ENCODE results near the gene EIF4G3.
"Not testable (repeated sequence)": the region's sequence is repeated elsewhere in the genome, so short reads cannot be mapped to it uniquely, and the experiment has no call there.

Gene EIF4G3

GRCh38 chr1:20789598-20789997 is 387.1 kb downstream of the EIF4G3 start:
- not testable (repeated sequence) for DNase-seq

- no peak for DNase-seq
These were observed 388.6 kb downstream of the EIF4G3 start for GRCh38 chr1:20787840-20788795.

GRCh38 chr1:20787029-20787839 is 389.5 kb downstream of the EIF4G3 start, which contains the start of gene HP1BP3:
TSS of gene HP1BP3 (minus strand) at chr1:20787307. CDS start at chr1:20780440, 6,867 bp downstream.
- DNase-seq: no peak

GRCh38 chr1:20786253-20787028 is 390.3 kb downstream of the EIF4G3 start:
- peak; percentile 87 for DNase-seq

GRCh38 chr1:20785907-20786252 is 390.8 kb downstream of the EIF4G3 start:
- DNase-seq: no peak

- no peak for DNase-seq
These were observed 401.0 kb downstream of the EIF4G3 start for GRCh38 chr1:20775700-20776099.

GRCh38 chr1:20771780-20772179 is 404.9 kb downstream of the EIF4G3 start:
- no peak for DNase-seq

GRCh38 chr1:20770314-20771087 is 406.2 kb downstream of the EIF4G3 start:
- no peak for DNase-seq

GRCh38 chr1:20767271-20767670 is 409.4 kb downstream of the EIF4G3 start:
- DNase-seq: no peak

- no peak for DNase-seq
These were observed 413.3 kb downstream of the EIF4G3 start for GRCh38 chr1:20763417-20763816.

GRCh38 chr1:20760322-20760721 is 416.4 kb downstream of the EIF4G3 start:
- DNase-seq: no peak
